ENCODE results near the gene IFITM1.
"Not testable (repeated sequence)": the region's sequence is repeated elsewhere in the genome, so short reads cannot be mapped to it uniquely, and the experiment has no call there.

DNA sequence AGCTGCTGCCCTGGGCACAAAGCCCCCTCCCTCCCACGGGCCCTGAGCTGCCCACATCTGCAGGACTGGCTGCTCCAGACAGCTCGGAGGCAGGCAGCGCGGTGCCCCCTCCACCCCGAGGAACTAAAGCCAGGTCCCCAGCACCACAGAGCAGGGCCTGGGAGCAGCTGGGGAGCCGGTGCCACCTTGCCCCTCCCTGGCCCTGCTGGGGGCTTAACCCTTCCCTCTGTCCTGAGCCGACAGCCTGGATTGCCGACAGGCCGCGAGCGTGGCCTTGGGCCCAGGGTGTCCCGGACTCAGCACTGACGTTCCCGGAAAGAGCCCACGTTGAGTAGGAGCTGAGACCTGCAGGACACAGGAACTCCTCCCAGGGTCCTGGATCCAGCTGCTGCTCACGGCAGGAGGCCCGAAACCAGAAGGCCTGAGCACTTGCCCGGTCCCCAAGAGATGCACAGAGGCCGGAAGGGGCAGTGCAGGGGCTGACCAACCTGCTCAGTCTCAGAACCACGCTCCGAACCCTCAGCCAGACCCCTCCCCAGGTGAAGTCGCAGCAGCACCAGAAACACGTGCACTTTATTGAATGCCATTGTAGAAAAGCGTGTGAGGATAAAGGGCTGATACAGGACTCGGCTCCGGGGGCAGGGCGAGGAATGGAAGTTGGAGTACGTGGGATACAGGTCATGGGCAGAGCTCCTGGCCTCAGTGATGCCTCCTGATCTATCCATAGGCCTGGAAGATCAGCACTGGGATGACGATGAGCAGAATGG is 5.5 kb downstream of the IFITM1 start:
- TF ChIP-seq SUZ12 (IDR thresholded peaks at IDR 0.05; ENCODE audit: extremely low read depth, insufficient read depth, insufficient read length); ZNF274 (IDR thresholded peaks at IDR 0.05; ENCODE audit: low read depth, low read length): not testable (repeated sequence)
